HG02943 (cell line): ENCODE data around the gene UBE2D1.

ENCODE experiments used
- ATAC-seq: cut with Tn5 transposase; IDR thresholded peaks from one replicate; pipeline ENCODE4 v1.9.1; 2021; ENCODE audit warnings: mild to moderate bottlenecking, low read depth, moderate library complexity; ENCODE audit not compliant: unreplicated experiment

Gene UBE2D1

DNA sequence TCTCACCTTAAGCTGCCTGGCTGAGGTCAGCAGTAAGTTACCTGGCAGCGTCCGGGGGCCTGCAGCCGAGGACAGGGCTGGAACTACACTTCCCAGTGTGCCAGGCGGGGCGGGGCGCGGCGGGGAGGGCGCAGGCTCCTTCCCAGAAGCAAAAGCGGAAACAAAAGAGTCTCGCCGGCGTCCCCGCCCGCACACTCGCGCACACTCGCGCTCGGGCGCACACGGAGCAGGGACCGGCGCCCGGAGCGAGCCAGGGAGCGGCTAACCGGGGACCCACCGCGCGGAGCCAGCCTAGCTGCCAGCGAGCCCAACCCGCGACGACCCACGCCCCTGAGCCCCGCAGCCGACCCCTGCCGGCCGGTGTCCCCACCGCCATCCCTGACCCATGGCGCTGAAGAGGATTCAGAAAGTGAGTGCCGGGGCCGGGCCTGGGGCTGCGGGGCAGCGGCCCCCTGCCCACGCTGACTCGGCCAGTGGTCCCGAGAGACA lies at the start of gene UBE2D1:
Gene UBE2D1, plus strand, starts transcription at position 190 of the 489 bp plus-strand sequence. Its CDS starts 196 bp downstream, at position 386.
- ATAC-seq, result peak; percentile 97

DNA sequence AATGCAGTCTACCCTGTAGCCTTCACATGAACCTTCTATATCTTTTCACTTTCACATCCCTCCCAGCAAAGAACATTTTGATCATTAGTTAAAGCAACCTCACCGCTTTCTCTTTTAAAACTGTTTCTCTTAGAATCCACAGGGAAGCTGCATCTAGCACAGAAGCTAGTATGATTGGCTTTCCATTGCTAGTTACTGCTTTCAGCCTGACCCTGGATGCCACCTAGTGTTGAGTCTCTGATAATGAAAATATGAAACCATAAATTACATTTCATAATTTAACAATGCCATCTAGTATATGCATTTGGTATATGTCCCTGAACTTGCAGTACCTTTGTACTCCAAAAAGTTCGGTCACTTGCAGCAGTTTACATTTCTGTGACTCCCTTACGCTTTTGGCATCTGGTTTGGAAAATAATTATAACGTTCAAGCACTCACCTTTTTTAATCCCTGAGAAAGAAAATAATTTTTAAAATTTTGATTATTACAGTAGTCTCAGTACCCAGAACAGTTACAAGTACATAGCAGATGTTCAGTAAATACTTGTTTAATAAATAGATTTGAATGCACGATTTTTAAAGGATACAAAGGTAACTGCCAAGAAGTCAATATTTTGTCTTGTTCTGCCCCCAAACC lies 43.1 kb upstream of the UBE2D1 start:
- ATAC-seq, result peak; percentile 86

DNA sequence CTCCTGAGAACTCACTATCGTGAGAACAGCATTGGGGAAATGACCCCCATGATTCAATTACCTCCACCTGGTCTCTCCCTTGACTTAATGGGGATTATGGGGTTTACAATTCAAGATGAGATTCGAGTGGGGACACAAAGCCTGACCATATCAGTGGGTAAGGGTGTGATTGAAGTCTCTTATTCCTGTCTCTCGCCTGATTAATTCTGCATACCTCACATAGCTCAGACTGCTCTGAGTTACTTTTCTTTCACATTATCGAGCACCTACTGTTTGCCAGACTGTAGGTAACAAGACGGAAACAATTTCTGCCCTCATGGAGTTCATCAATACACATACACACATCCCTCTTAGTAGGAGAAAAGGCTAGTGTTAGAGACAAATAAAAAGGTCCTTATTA lies 40.8 kb upstream of the UBE2D1 start:
- ATAC-seq, result no peak

DNA sequence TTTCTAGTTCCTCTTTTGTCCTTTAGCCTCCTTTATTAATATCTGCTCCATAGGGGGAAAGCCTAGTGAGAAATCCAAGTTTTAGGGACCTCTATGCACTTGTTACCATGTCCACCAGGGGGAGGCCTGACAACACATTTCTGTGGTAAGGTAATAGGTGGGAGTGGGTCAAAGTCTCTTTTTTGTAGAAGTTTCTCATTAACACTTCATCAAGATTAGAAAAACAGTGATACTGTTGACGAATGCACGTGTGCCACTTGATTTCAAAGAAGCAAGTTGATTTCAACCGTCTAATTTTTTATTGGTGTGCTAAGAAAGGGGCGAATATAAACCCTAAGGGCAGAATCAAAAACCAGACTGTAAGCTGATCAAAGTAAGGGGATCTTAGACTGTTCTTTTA lies 35.2 kb upstream of the UBE2D1 start:
- peak; percentile 83 for ATAC-seq

DNA sequence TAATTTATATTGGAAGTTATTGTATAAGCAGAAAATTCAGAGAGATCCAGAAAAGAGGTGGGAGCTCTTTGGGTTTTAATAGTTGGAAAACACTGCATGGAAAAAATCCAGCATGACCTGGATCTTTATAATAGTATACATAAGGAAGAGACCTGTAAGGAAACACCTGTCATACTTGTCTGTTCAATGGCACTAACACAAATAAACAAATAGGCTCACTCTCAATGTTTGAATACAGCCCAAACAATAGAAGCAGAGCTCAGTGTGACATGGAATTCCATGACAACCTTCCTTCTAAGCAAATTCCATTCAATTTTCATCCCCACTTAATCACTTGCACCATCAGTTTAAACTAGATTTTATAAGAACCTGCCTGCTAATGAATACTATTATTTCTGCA lies 34.1 kb upstream of the UBE2D1 start:
- ATAC-seq, result no peak

DNA sequence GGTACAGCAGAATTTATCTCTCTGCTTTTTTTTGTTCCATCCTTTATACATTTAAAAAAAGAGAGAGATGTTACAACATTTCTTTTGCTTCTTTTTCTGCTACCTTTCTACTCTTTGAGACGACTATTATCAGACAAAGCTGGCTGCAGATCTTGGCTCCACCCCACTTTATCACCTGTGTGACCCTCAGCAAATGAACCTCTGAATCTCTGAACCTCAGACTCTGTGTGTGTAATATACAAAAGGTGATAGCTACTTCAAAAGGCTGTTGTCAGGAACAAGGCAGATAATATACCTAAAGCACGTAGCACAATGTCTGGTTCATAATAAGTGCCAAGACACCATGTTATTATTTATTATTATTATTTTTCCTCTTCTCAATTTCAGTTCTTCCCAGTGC lies 32.6 kb upstream of the UBE2D1 start:
- ATAC-seq, result no peak

DNA sequence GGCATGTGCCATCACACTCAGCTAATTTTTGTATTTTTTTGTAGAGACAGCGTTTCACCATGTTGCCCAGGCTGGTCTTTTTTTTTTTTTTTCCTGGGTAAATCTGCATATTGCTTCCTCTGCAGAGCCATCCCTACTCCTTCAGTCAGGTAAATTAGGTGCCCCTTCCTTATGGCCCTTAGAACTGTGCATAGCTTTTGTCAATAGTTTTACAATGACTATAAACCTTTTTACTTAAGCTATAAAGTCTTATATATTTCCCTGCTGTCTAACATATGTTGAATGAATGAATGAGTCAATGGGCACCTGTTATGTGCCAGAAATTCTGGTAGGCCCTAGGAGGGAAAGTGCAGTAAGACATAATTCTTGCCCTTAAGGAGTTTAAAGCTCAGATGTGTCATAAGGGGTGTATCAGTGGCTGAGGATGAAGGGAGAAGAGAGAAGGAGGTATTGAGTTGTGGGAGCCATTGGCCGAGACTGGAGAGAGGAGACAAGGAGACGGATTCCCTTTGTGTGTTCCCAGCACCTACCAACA lies 30.6 kb upstream of the UBE2D1 start:
- no peak for ATAC-seq

DNA sequence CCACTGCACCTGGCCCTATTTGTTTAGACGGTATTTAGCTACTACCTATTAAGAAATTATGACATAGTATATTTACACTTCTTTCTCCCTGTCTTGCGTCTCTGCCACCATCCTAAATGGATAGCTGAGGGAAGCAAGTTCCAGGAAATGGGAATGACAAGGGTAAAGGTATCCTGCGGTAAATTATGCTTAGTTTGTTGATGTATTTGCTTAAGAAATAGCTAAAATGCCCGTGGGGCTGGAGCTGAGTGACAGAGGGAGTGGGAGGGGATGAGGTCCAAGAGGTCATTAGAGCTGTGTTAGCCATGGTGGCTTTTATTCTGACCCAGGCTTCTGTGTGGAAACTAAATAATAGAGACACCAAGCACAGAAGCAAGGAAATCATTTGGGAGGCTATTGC lies 29.0 kb upstream of the UBE2D1 start:
- no peak for ATAC-seq

DNA sequence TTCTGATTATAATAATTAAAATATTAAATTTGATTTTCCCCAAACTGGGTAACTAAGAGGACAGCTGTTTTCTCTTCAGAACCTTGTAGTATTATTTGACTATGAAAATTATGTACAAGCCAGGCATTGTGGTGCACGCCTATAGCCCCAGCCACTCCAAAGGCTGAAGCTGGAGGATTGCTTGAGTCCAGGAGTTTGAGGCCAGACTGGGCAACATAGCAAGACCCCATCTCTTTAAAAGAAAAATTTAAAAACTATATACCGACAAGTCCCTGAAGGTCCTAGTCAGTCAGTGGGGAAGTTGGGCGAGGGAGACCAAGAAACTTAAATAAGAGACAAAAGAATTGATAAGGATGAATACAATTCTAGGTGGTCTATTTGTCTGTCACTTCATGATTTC lies 27.1 kb upstream of the UBE2D1 start:
- ATAC-seq, result no peak

DNA sequence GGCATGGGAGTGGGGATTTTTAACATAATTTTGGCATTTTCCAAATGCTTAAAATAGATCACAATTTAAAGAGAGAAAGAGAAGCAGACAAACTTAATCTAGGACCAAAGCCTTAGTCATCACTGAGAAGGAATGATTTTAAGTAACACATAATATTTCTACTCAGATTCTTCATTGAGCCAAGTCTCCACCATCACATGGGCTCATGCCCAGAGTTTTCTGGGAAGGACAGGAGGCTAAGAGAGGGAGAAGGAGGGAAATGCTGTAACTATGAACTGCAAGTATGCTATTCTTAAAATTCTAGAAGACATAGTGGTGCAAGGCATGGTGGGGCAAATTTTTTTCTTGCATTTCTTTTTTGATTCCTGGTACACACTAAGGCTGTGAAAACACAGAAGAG lies 23.8 kb upstream of the UBE2D1 start:
- no peak for ATAC-seq

DNA sequence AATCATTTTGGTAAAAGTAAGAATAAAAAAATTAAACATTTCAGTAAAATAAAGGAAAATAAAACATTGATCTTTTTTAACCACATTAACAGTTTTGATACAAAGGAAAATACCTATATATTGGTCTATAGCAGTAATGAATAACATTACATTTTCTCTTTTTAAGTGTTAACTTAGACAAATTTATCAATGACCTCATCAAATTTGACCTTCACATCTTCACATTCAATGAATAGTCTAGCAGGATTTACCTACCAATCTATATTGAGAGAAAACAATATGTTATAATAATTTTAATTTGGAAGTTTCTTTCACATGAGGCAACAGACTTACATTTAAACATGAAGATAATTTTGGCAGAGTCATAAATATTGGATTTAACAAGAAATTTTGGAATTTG lies 17.9 kb upstream of the UBE2D1 start:
- no peak for ATAC-seq

DNA sequence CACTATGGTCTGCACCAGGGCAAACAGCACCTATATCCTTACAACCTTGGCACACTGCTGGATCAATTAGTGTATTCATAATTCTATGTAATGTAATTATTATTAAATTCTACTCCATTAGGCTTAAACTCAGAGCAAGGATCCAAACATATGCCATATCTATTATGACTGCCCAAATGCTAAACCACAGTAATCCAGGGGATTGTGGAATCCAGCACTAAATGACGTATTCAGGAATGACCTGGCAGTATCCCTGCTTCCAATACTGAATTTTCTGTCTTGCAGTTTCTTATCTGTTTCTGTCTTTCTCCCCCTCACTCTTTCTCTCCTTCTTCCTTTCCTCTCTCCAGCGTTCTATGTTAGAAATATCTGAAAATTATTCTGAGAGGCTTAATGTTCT lies 16.5 kb upstream of the UBE2D1 start:
- ATAC-seq, result no peak

DNA sequence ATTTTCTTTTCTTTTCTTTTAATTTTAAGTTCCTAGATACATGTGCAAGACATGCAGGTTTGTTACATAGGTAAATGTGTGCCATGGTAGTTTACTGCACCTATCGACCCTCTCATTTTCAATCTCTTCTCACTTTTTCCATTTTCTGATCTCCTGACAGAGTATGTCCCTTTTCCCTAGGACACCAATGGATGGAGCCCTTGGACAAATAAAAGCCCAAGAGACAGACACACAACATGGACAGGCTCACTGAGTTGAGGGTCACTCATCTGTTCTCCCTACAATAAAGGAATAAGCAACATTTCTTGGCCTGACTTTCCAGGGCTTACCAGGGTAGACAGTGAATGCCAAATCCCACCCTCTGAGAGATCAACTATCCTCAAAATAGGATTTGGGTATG lies 15.2 kb upstream of the UBE2D1 start:
- ATAC-seq, result no peak

DNA sequence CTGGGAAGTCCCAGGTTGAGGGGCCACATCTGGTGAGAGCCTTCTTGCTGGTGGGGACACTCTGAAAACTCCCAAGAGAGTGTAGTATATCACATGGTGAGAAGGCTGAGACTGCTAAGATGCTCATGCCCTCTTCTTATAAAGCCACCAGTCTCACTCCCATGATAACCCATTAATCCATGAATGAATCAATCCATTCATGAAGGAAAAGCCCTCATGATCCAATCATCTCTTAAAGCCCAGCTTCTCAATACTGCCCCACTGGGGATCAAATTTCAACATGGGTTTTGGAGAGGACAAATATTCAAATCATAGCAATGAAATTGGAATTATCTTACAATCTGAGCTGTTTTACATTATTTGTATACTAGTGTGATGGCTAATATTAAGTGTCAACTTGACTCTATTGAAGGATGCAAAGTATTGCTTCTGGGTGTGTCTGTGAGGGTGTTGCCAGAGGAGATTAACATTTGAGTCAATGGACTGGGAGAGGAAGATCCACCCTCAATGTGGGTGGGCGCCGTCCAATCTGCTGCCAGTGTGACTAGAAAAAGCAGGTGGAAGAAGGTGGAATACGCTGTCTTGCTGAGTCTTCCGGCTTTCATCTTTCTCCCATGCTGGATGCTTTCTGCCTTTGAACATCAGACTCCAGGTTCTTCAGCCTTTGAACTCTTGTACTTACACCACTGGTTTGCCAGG lies 14.3 kb upstream of the UBE2D1 start:
- no peak for ATAC-seq

DNA sequence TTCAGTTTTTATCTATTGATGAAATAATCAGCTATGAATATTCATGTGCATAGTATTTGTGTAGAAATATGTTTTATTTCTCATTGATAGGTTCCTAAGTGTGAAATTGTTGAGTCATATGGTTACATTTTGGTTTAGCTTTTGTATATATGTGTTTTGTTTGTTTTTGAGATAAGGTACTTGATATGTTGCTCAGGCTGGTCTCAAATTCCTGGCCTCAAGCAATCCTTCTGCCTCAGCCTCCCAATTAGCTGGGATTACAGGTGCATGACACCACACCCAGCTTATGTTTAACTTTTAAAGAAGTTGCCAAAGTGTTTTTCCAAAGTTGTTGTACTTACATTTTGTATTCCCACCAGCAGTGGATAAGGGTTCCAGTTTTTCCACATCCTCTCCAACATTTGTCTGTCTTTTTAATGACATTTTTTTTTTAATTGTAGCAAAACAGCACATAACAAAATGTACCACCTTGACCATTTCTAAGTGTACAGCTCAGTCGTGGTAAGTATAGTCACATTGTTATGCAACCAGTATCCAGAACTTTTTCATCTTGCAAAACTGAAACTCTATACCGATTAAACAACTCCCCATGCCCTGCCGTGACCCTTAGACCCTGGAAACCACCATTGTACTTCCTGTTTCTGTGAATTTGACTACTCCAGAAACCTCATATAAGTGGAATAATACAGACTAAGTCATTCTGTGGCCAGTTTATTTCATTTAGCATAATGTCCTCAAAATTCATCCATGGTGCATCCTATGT lies 12.6 kb upstream of the UBE2D1 start:
- peak; percentile 94 for ATAC-seq

DNA sequence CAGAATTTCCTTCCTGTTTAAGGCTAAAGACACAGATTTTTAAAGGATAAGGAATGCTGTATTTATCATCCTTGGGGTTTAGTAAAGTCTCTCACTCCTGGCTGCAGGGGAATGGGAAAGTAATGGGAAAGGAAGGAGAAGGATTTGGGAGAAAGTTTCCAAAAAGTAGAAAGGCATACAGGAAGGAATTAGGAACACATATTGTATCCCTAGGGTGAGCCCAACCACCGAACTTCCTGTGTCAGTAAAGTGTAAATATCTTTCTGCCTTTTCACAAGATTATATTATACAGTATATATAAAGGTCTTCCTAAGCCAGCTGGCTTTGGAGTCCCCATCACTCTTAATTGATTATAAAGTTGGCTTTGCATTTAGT lies 12.0 kb upstream of the UBE2D1 start:
- no peak for ATAC-seq

DNA sequence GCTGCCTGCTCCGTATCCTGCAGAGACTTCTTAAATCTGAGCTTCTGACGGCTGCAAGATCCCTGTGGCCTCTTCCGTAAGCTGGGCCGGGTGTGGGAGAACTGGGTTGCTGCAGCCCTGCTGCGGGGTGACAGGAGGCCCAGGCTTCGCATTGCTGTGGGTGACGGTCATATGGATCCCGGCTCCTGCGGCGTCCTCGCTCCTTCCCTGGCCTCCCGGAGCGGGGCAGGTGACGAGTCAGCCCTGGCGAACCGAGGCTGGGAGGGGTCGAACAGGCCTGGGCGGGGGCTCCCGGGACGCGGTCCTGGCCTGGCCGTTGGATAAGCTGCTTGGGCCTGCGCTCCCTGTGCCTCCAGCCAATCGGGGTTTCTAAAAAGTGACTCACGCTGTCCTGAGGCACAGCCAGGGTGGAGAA lies 7.8 kb upstream of the UBE2D1 start:
- no peak for ATAC-seq

DNA sequence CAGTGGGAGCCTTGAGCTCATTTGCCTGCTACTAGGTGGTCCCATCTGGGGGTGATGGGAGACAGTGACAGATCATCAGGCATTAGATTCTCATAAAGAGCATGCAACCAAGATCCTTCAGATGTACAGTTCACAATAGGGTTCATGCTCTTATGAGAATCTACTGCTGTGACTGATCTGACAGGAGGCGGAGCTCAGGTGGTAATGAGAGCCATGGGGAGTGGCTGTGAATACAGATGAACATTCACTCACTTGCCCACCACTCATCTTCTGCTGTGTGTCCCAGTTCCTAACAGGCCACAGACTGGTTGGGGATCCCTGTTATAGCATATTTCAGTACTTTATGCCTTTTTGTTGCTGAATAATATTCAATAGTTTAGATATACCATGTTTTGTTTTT lies 6.6 kb upstream of the UBE2D1 start:
- ATAC-seq, result no peak

DNA sequence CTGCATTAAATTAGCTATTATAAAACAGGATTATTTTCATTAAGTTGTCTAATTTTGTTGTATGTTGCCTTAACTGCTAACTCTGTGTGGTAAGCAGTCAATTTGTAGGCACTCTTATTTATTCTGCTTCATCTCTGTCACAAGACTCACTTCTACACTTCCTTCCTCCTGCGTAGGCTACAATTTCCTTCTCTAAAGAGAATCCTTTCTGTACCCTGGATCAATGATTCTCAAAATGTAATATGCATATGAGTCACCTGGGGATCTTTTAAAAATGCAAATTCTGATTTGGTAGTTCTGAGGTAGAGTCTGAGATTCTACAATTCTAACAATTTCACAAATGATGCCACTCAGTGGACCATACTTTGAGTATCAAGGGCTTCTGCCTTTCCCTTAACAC lies 4.4 kb upstream of the UBE2D1 start:
- no peak for ATAC-seq

DNA sequence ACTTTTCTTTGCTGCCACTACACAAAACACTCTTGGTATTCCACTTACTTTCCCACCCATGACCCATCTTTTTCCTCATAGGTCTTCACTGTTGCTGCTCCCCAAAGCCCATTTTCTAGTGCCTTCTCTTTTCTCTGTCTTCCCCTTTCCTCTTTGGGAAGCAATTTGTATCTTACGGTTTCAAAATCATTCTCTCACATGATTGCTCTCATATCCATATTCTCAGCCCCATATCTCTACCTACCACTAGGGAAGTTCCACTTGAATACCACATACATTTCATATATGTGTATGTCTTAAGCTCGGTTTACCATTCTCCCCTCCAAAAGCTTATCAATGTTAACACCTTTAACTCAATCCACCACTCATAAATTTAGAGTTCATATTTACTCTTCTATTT lies 3.2 kb upstream of the UBE2D1 start:
- ATAC-seq, result no peak

DNA sequence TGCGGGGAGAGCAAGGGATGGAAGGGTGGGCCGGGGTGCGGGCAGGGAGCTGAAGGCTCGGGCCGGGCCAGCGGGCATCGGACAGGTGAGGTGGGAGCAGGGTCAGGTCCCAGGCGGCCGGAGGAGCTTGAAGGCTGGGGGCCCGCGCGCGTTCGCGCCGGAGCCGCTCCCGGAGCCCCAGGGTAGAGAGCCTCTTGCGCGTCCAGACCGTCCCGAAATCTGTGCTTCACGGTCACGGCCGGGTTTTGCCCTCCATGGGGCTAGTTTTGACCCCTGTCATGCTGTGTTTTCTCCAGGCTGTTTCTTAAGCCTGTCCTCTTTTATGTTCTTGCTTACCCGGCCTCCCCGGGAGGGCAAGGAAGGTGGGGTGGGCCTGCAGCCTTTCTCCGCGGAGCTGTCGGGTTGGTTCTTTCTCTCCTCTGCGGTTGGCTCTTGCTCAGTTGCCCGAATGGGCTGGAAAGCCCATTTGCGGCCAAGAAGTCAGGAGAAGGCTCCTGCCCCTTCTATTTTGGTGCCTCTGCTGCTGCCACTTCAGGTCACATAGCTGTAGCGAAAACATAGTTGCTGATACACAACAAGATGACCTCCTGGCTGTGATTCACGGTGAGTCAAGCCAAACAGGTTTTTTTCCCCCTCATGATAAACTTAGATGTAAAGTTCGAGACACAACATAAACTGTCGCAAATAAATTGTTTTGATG lies 650 bp downstream of the UBE2D1 start:
- peak; percentile 43 for ATAC-seq
